NCI-H1417 (cell line): ENCODE measurements around the gene SRP9.

ENCODE experiments used
- DNase-seq, 3 experiments: peaks; one replicate each; lab custom pipeline; 2025; lab: John Stamatoyannopoulos, UW

The SRP9 gene

GRCh38 chr1:225777583-225778336 is at the start of gene SRP9:
TSS of gene SRP9 (plus strand) at chr1:225777826. CDS start at chr1:225777941, 115 bp downstream.
- peak; percentile 94 to 99 (median 99) for DNase-seq

GRCh38 chr1:225731491-225731890 is 46.1 kb upstream of the SRP9 start:
- DNase-seq = no peak

- peak in 1 of 3 experiments; percentile 16 for DNase-seq
Observed at GRCh38 chr1:225733254-225733653, 44.4 kb upstream of the SRP9 start.

GRCh38 chr1:225735252-225736149 is 42.1 kb upstream of the SRP9 start:
- no peak for DNase-seq

GRCh38 chr1:225736437-225737098 is 41.1 kb upstream of the SRP9 start:
- no peak for DNase-seq

GRCh38 chr1:225737161-225737560 is 40.5 kb upstream of the SRP9 start:
- no peak for DNase-seq

GRCh38 chr1:225737866-225738265 is 39.8 kb upstream of the SRP9 start:
- DNase-seq = no peak

- no peak for DNase-seq
Observed at GRCh38 chr1:225738763-225739162, 38.9 kb upstream of the SRP9 start.

- DNase-seq = no peak
Observed at GRCh38 chr1:225739542-225740107, 38.0 kb upstream of the SRP9 start.

- no peak for DNase-seq
Observed at GRCh38 chr1:225744745-225745144, 32.9 kb upstream of the SRP9 start.

GRCh38 chr1:225745273-225745672 is 32.4 kb upstream of the SRP9 start:
- no peak for DNase-seq

GRCh38 chr1:225746361-225747179 is 31.1 kb upstream of the SRP9 start:
- DNase-seq = peak; percentile 33 to 89 (median 72)

GRCh38 chr1:225747566-225747965 is 30.1 kb upstream of the SRP9 start:
- no peak for DNase-seq

GRCh38 chr1:225748529-225748928 is 29.1 kb upstream of the SRP9 start:
- DNase-seq = no peak

GRCh38 chr1:225749706-225750105 is 27.9 kb upstream of the SRP9 start:
- no peak for DNase-seq

- DNase-seq = no peak
Observed at GRCh38 chr1:225750420-225750819, 27.2 kb upstream of the SRP9 start.

GRCh38 chr1:225750875-225751824 is 26.5 kb upstream of the SRP9 start:
- DNase-seq = no peak

GRCh38 chr1:225752245-225752644 is 25.4 kb upstream of the SRP9 start:
- no peak for DNase-seq

GRCh38 chr1:225754940-225755641 is 22.5 kb upstream of the SRP9 start:
- DNase-seq = no peak
